ENCODE measurements around the gene EGFR.

DNA sequence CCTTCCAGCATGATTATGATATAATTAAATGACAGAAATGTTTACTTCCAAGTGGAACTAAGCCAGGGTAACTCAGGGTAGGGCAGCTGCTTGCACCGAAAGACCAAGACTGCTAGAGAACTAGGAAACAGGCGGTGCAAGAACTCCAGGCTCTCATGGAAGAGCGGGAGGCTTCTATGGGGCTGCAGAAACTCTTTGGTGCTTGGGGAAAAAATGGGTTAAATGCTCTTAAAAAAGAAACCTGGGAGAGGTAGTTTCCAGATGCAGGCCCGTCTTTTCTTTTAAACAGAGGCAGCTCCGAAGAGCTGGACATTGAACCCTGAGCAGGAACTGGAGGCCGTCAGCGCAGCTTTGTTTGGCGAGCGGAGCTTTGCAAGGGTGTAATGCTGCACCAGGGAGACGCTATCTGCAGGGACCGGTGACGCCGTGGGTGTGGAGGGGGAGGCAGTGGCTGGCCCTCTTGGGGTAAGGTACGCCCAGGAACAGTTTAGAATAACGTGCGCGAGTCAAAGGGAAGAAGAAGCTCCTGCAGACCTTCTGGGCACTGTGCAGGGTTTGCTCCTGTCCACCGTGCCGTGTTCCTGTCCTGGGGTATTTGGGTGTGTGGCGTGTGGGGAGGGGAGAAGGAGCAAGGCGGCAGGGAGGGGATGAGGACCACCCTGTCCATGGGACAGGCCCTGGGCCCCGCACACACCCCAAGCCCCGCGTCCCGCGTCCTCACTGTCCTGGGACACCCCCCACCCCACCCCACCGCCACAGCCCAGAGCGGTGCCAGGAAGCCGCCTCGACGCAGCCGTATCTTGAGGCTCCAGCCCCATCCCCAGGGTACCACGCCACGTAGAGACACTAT lies 59.0 kb downstream of the EGFR start:
- TF ChIP-seq, protein P1, sequence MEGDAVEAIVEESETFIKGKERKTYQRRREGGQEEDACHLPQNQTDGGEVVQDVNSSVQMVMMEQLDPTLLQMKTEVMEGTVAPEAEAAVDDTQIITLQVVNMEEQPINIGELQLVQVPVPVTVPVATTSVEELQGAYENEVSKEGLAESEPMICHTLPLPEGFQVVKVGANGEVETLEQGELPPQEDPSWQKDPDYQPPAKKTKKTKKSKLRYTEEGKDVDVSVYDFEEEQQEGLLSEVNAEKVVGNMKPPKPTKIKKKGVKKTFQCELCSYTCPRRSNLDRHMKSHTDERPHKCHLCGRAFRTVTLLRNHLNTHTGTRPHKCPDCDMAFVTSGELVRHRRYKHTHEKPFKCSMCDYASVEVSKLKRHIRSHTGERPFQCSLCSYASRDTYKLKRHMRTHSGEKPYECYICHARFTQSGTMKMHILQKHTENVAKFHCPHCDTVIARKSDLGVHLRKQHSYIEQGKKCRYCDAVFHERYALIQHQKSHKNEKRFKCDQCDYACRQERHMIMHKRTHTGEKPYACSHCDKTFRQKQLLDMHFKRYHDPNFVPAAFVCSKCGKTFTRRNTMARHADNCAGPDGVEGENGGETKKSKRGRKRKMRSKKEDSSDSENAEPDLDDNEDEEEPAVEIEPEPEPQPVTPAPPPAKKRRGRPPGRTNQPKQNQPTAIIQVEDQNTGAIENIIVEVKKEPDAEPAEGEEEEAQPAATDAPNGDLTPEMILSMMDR (IDR thresholded peaks at IDR 0.05; ENCODE audit: low read length) = no peak
- TF ChIP-seq EZH2 (IDR thresholded peaks at IDR 0.05; ENCODE audit: borderline replicate concordance, low read length) = no peak

All from OCI-LY1 (cell line).